ENCODE measurements around the gene QKI.

Gene QKI

GRCh38 chr6:163466839-163467390 is 52.4 kb downstream of the QKI start:
- Histone ChIP-seq H3K9me3 (ENCODE audit: control insufficient read depth, insufficient read depth, low read depth, low read length) (no peaks in the 10 kb centered on the region; the same call in 1 of the 2 replicates), H3K4me1 (ENCODE audit: control insufficient read depth, insufficient read depth, low read length) (no peaks in the 10 kb centered on the region), H3K36me3 (ENCODE audit: control insufficient read depth in 2 of 2, insufficient read depth in 1 of 2, low read length in 2 of 2) (peaks cover 0 to 10% of the 10 kb centered on the region in 2 experiments; a peak in 1 of 3 replicates), H3K4me3 (ENCODE audit: low read depth, low read length) (no peak overlapping the region), H3K27ac (ENCODE audit: extremely low read depth, low read depth, low read length) (no peak overlapping the region)
- ChIA-PET POLR2A (no interaction called here), CTCF (no interaction called here)
- TF ChIP-seq ZFHX2 (tag by site-specific recombination; conservative IDR thresholded peaks at IDR 0.05) (peak; percentile 23; the same call in 1 of the 2 replicates), ATF2 (tag by site-specific recombination; IDR thresholded peaks at IDR 0.05; ENCODE audit: low read depth) (peak; percentile 83; the same call in 1 of the 2 replicates), EGR2 (tag by site-specific recombination; IDR thresholded peaks at IDR 0.05; ENCODE audit: low read depth) (peak; percentile 26; the same call in 1 of the 2 replicates), ELK4 (IDR thresholded peaks at IDR 0.05; ENCODE audit: borderline replicate concordance, low read depth, low read length) (no peak)

DNA sequence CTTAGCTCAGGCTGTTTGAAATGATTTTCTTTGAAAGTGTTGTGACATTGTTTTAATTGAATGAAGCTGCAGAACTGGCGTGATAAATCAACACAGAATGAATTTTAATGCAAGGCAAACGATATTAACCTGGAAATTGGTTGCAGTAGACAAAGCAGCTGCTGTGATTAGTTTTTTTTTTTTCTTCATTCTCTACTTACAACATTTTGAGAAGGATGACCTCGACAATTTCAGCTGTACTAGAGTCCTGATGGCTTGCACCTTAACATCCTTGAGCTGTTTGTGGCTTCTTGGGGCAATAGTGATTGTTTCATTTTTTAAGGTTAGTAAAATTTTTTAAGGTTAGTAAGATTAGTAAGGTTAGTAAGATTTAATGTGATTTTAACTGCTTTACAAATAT is 54.2 kb downstream of the QKI start:
- ChIA-PET CTCF (interaction anchor here (0.6 kb wide), 1 partner anchor 29 kb away, joined by 4 read pairs; no protein-coding TSS in a partner anchor), POLR2A (no interaction called here)
- no peaks in the 10 kb centered on the region; the same call in 1 of the 2 replicates for H3K9me3 ChIP-seq (ENCODE audit: control insufficient read depth, insufficient read depth, low read depth, low read length)
- H3K27ac ChIP-seq (ENCODE audit: extremely low read depth, low read depth, low read length): no peak overlapping the region
- peaks cover 0 to 10% of the 10 kb centered on the region in 2 experiments; a peak in 1 of 3 replicates for H3K36me3 ChIP-seq (ENCODE audit: control insufficient read depth in 2 of 2, insufficient read depth in 1 of 2, low read length in 2 of 2)
- no peaks in the 10 kb centered on the region for H3K4me1 ChIP-seq (ENCODE audit: control insufficient read depth, insufficient read depth, low read length)
- TF ChIP-seq ZNF362 (tag by site-specific recombination; IDR thresholded peaks at IDR 0.05): no peak
- no peak for TF ChIP-seq ZNF274 (IDR thresholded peaks at IDR 0.05; ENCODE audit: low read length)
- TF ChIP-seq ZNF274 (tag by site-specific recombination; IDR thresholded peaks at IDR 0.05; ENCODE audit: borderline replicate concordance): no peak
- TF ChIP-seq ZNF433 (tag by site-specific recombination; IDR thresholded peaks at IDR 0.05; ENCODE audit: low read depth): no peak
- TF ChIP-seq ZNF169 (tag by site-specific recombination; IDR thresholded peaks at IDR 0.05): no peak
- TF ChIP-seq ZNF157 (tag by site-specific recombination; IDR thresholded peaks at IDR 0.05): no peak
- no peak for TF ChIP-seq SCRT1 (tag by site-specific recombination; IDR thresholded peaks at IDR 0.05; ENCODE audit: borderline replicate concordance)
- TF ChIP-seq FEZF1 (tag by site-specific recombination; IDR thresholded peaks at IDR 0.05): no peak
- TF ChIP-seq ZNF221 (tag by site-specific recombination; IDR thresholded peaks at IDR 0.05; ENCODE audit: borderline replicate concordance): no peak
- TF ChIP-seq ZBTB26 (tag by site-specific recombination; optimal IDR thresholded peaks at IDR 0.05): no peak
- H3K4me3 ChIP-seq (ENCODE audit: low read depth, low read length): no peak overlapping the region

DNA sequence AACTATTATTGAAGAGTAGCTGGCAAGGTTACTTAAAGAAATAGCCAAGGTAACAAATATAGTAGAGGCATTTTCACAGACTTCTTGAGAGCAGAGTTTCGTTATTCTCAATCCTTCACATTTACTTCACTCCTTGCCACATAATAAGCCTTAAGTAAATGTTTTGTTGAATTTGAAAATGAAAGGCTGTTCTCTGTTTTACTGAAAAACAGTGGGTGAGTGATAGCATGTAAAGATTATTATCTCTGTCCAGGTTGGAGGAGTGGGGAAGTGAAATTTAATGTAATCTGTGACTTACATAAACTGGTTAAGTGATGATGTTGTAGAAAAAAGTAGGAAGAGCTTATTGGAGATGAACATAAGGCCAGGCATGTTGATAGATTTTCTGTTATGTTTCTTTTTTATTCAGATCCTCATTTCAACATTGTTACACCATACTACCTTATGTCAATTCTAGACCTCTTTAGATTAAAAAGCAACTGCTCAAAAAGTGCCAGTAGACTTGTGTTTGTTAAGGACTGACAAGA is 55.0 kb downstream of the QKI start:
- H3K36me3 ChIP-seq (ENCODE audit: control insufficient read depth in 2 of 2, insufficient read depth in 1 of 2, low read length in 2 of 2): peaks cover 0 to 10% of the 10 kb centered on the region in 2 experiments; a peak in 1 of 3 replicates
- CTCF ChIA-PET: interaction anchor here (0.6 to 1.7 kb wide), 4 partner anchors 29 to 112 kb away, joined by 3 to 4 read pairs (median 4); no protein-coding TSS in a partner anchor
- H3K9me3 ChIP-seq (ENCODE audit: control insufficient read depth, insufficient read depth, low read depth, low read length): no peaks in the 10 kb centered on the region; the same call in 1 of the 2 replicates
- H3K27ac ChIP-seq (ENCODE audit: extremely low read depth, low read depth, low read length): no peak overlapping the region
- H3K4me1 ChIP-seq (ENCODE audit: control insufficient read depth, insufficient read depth, low read length): no peaks in the 10 kb centered on the region
- H3K4me3 ChIP-seq (ENCODE audit: low read depth, low read length): no peak overlapping the region
- POLR2A ChIA-PET: no interaction called here
- TF ChIP-seq ZNF791 (tag by site-specific recombination; IDR thresholded peaks at IDR 0.05): no peak
- TF ChIP-seq OSR2 (tag by site-specific recombination; IDR thresholded peaks at IDR 0.05): no peak
- no peak for TF ChIP-seq ZNF398 (tag by site-specific recombination; IDR thresholded peaks at IDR 0.05)

Data from HEK293 (cell line).